HepG2 (cell line): ENCODE results near the gene CEBPZOS. TPM values are rescaled to one million over a fixed set of nuclear protein-coding genes. Genes with fewer than 3 reads are reported as not detected.
"Not testable (repeated sequence)": the region's sequence is repeated elsewhere in the genome, so short reads cannot be mapped to it uniquely, and the experiment has no call there.

Source experiments
- ATAC-seq: fragments of 200-7000 bp; cut with Tn5 transposase; 3 replicates; pipeline ENCODE4 v1.9.1; 2020; ENCODE audit warnings: mild to moderate bottlenecking, moderate library complexity
- BruUV-seq: library from RNA; stranded (reverse); fragments of 400-500 nt; replicated peaks from 2 replicates; lab custom pipeline; 2021; lab: Mats Ljungman, UMichigan
- CTCF ChIA-PET: fragments of 300-600 bp; formaldehyde crosslinking; extraction: SDS; loops from one replicate; lab custom pipeline; 2021; ENCODE audit warnings: low total read pairs, inconsistent platforms, low intra/inter-chr PET ratio; lab: Yijun Ruan, JAX
- POLR2A ChIA-PET: fragments of 350-600 bp; sonication (Branson Sonifier 250); formaldehyde crosslinking; loops from one replicate; lab custom pipeline; 2020; ENCODE audit warnings: antibody characterized with exemption, inconsistent platforms; lab: Yijun Ruan, JAX
- DNase-seq: peaks from one replicate; pipeline ENCODE4 v3.0.0-alpha.2; 2015; ENCODE audit warnings: low spot score
- FAIRE-seq: peaks from 3 replicates; lab custom pipeline; 2011; peaks lifted over from hg19 to GRCh38; lab: Jason Lieb, UNC
- H2AFZ ChIP-seq: one replicate; pipeline ENCODE4 v1.6.1; 2011; ENCODE audit warnings: low read length, inconsistent platforms
- H3K27ac ChIP-seq: fragments of 300-600 bp; 3 replicates; pipeline ENCODE4 v1.8.0; 2011; ENCODE audit warnings: mixed run types, mild to moderate bottlenecking, mixed read lengths, low read length, inconsistent platforms; ENCODE audit not compliant: insufficient read depth; ENCODE audit errors: extremely low read length
- H3K27me3 ChIP-seq, 2 experiments: fragments of 200-600 bp in 1 of 2; 2 replicates in 1 of 2; 3 replicates in 1 of 2; pipeline versions ENCODE4 v1.6.0 to v1.8.0; 2011; ENCODE audit warnings: low read length in 2 of 2, mild to moderate bottlenecking in 2 of 2, moderate library complexity in 2 of 2, inconsistent platforms in 1 of 2; ENCODE audit not compliant: insufficient read depth in 2 of 2, control insufficient read depth in 1 of 2
- H3K36me3 ChIP-seq, 2 experiments: fragments of 200-600 bp in 1 of 2; replicated peaks in 1 of 2; 2 replicates in 1 of 2; 3 replicates in 1 of 2; pipeline versions ENCODE4 v1.5.1 to v1.8.0; 2011; ENCODE audit warnings: low read length in 2 of 2, inconsistent platforms in 1 of 2; ENCODE audit not compliant: insufficient read depth in 2 of 2, control insufficient read depth in 1 of 2
- H3K4me1 ChIP-seq: 2 replicates; pipeline ENCODE4 v1.5.1; 2012; ENCODE audit warnings: low read length, inconsistent platforms; ENCODE audit not compliant: insufficient read depth
- H3K4me2 ChIP-seq: 2 replicates; pipeline ENCODE4 v1.6.0; 2011; ENCODE audit warnings: low read depth, low read length, inconsistent platforms
- H3K4me3 ChIP-seq, 3 experiments: fragments of 200-600 bp in 1 of 3; sonication (generic), shearing (Covaris generic) in 1 of 3; replicated peaks in 1 of 3; 2 replicates each; pipeline ENCODE4 v1.5.1; 2011 to 2016; ENCODE audit warnings: low read length in 3 of 3, inconsistent platforms in 2 of 3, low read depth in 2 of 3, mild to moderate bottlenecking in 2 of 3, control low read depth in 1 of 3, mixed read lengths in 1 of 3; ENCODE audit not compliant: insufficient read depth in 1 of 3
- H3K79me2 ChIP-seq: one replicate; pipeline ENCODE4 v1.6.1; 2011; ENCODE audit warnings: low read length, inconsistent platforms; ENCODE audit not compliant: insufficient read depth
- H3K9ac ChIP-seq: 2 replicates; pipeline ENCODE4 v1.6.0; 2011; ENCODE audit warnings: mild to moderate bottlenecking, low read depth, low read length, inconsistent platforms; ENCODE audit not compliant: insufficient read depth
- H3K9me3 ChIP-seq: 2 replicates; pipeline ENCODE4 v1.5.1; 2012; ENCODE audit warnings: mild to moderate bottlenecking, low read length
- H4K20me1 ChIP-seq: 2 replicates; pipeline ENCODE4 v1.6.0; 2011; ENCODE audit warnings: inconsistent platforms, mild to moderate bottlenecking, low read length, moderate library complexity; ENCODE audit not compliant: insufficient read depth
- BRD4 ChIP-seq: sonication (generic); formaldehyde crosslinking; IDR thresholded peaks from 2 replicates; pipeline ENCODE4 v1.4.0; 2020; ENCODE audit warnings: missing genetic modification reagents
- JUN ChIP-seq: sonication (generic); formaldehyde crosslinking; IDR thresholded peaks from 2 replicates; pipeline ENCODE4 v1.4.0; 2020; ENCODE audit warnings: mild to moderate bottlenecking, missing genetic modification reagents
- MIER2 ChIP-seq: IDR thresholded peaks from 2 replicates; pipeline ENCODE4 v1.6.1; 2016; ENCODE audit warnings: missing biosample characterization, missing genetic modification reagents
- RFX3 ChIP-seq: IDR thresholded peaks from 2 replicates; pipeline ENCODE4 v1.6.1; 2016; ENCODE audit warnings: missing biosample characterization, missing genetic modification reagents
- SOX5 ChIP-seq: IDR thresholded peaks from 2 replicates; pipeline ENCODE4 v1.6.1; 2016; ENCODE audit warnings: borderline replicate concordance
- SYNCRIP ChIP-seq: fragments of 200-400 bp; formaldehyde crosslinking; IDR thresholded peaks from 2 replicates; pipeline ENCODE4 v1.6.1; 2018; ENCODE audit warnings: mild to moderate bottlenecking, low read depth, low read length; ENCODE audit not compliant: insufficient read depth
- ZFP37 ChIP-seq: sonication (generic); formaldehyde crosslinking; IDR thresholded peaks from 2 replicates; pipeline ENCODE4 v1.4.0; 2020; ENCODE audit warnings: missing genetic modification reagents, borderline replicate concordance
- WGBS: methylation state at CpG from one replicate; pipeline ENCODE4 v1.1.6; 2017; ENCODE audit warnings: low lambda C conversion rate; 5-methylcytosine and 5-hydroxymethylcytosine counted together
- in situ Hi-C: cut with HindIII; loops from 2 replicates; pipeline ENCODE4 v1.10.0; 2017; ENCODE audit warnings: low pct_unique_long_range_greater_than_20kb; ENCODE audit not compliant: extremely low pct_ligation_motif_present
- intact Hi-C: fragments of 100-400 bp; cut with micrococcal nuclease; formaldehyde crosslinking; loops from one replicate; pipeline ENCODE4 v1.10.0; 2022; ENCODE audit not compliant: unreplicated experiment
- polyA plus RNA-seq, 8 experiments: library from polyadenylated mRNA; depleted of rRNA in 3 of 8; stranded (reverse) in 7 of 8; unstranded in 1 of 8; fragments of >200 nt; fragmentation: Illumina TruSeq in 4 of 8; extraction: Trizol in 4 of 8; gene quantifications; 2 replicates each; pipeline versions ENCODE4 v1.2.1 to v1.2.3, GENCODE V29; 2011 to 2016; ENCODE audit warnings: low read depth in 4 of 8, missing spikeins in 1 of 8, mixed read lengths in 1 of 8; ENCODE audit not compliant: insufficient read depth in 1 of 8
- total RNA-seq, 5 experiments: library from RNA; depleted of rRNA; stranded (reverse); fragments of >200 nt; fragmentation: Illumina TruSeq; extraction: Trizol; gene quantifications; 2 replicates each; pipeline ENCODE4 v1.2.3, GENCODE V29; 2016; ENCODE audit warnings: low read depth in 1 of 5
- TF ChIP-seq, protein P1 (sequence below), 2 experiments: IDR thresholded peaks; 2 replicates each; pipeline ENCODE4 v1.6.1; 2011 to 2012; ENCODE audit warnings: low read length in 2 of 2, borderline replicate concordance in 1 of 2, low read depth in 1 of 2, mild to moderate bottlenecking in 1 of 2, moderate library complexity in 1 of 2

Gene CEBPZOS
- total and polyA plus RNA-seq, 2 of the 13 experiments (the other 11 are each of a cell fraction or from before 2014, with no cell fraction given): 18.6 to 44.7 TPM

DNA sequence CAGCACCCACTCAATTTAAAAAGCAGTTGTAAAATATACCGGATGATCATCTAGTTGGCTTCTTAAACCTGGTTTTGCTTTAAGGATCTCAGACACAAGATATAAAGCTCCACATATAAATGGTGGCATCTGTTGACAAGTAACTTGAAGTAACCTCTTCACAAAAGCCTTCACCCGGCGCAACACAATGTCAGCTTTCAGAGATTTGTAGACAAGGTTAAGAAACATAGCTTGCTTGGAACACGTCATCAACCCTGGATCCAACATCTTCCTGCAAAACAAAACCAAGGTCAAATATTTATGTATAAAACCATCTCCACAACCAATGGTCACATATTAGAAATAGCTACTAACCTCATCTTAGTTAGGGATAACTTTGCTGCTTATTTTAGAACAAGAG lies 26.8 kb downstream of the CEBPZOS start:
- no peak overlapping the region for H3K4me2 ChIP-seq
- no peak overlapping the region for H3K9ac ChIP-seq
- intact Hi-C loops: no loop called here
- H3K79me2 ChIP-seq: peaks cover 38% of the 10 kb centered on the region
- ChIA-PET POLR2A (interaction anchor here (1.6 kb wide), 1 partner anchor 9 kb away, joined by 6 read pairs; the partner anchor contains the start of genes CEBPZ and NDUFAF7), CTCF (no interaction called here)
- no peak overlapping the region for H3K4me3 ChIP-seq
- H3K36me3 ChIP-seq: peaks cover 21 to 63% of the 10 kb centered on the region in 2 experiments
- no peak for TF ChIP-seq SYNCRIP
- no peak for TF ChIP-seq ZFP37
- TF ChIP-seq JUN (CRISPR knock-in tag): no peak
- no peak for TF ChIP-seq BRD4 (CRISPR knock-in tag)
- no peak for TF ChIP-seq SOX5 (CRISPR knock-in tag)
- peaks cover 6% of the 10 kb centered on the region for H4K20me1 ChIP-seq
- FAIRE-seq (no peak), ATAC-seq (no peak), DNase-seq (no peak)
- no peaks in the 10 kb centered on the region for H3K9me3 ChIP-seq
- H3K27me3 ChIP-seq: no peaks in the 10 kb centered on the region
- in situ Hi-C loops: no loop called here
- peaks cover 38% of the 10 kb centered on the region for H3K4me1 ChIP-seq
- WGBS: over 99% methylated on average over 4 of the region's 4 CpGs
- BruUV-seq: no TSS peak
- H3K27ac ChIP-seq: no peak overlapping the region
- H2AFZ ChIP-seq: no peak overlapping the region

DNA sequence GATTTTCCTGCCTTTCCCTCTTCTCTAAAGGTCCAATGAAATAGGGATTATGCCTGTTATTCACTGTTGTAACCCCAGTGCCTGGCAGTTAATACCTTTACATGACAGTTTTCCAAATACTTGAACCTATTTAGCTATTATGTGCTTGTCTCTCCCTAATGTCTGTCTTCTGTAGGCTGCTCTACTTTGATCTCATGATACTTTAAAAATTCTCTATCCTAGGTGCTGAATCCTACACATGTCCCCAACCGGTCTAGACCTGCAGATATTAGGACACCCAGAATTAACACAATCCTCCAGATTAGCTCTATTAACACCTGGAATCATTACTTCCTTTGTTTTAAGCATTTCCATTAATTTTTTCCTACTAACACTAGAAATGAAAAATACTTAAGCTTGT lies 27.8 kb downstream of the CEBPZOS start:
- TF ChIP-seq RFX3 (no peak), MIER2 (peak; percentile 77; the same call in 1 of the 2 replicates)
- TF ChIP-seq, protein P1, sequence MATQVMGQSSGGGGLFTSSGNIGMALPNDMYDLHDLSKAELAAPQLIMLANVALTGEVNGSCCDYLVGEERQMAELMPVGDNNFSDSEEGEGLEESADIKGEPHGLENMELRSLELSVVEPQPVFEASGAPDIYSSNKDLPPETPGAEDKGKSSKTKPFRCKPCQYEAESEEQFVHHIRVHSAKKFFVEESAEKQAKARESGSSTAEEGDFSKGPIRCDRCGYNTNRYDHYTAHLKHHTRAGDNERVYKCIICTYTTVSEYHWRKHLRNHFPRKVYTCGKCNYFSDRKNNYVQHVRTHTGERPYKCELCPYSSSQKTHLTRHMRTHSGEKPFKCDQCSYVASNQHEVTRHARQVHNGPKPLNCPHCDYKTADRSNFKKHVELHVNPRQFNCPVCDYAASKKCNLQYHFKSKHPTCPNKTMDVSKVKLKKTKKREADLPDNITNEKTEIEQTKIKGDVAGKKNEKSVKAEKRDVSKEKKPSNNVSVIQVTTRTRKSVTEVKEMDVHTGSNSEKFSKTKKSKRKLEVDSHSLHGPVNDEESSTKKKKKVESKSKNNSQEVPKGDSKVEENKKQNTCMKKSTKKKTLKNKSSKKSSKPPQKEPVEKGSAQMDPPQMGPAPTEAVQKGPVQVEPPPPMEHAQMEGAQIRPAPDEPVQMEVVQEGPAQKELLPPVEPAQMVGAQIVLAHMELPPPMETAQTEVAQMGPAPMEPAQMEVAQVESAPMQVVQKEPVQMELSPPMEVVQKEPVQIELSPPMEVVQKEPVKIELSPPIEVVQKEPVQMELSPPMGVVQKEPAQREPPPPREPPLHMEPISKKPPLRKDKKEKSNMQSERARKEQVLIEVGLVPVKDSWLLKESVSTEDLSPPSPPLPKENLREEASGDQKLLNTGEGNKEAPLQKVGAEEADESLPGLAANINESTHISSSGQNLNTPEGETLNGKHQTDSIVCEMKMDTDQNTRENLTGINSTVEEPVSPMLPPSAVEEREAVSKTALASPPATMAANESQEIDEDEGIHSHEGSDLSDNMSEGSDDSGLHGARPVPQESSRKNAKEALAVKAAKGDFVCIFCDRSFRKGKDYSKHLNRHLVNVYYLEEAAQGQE (IDR thresholded peaks at IDR 0.05; ENCODE audit: borderline replicate concordance in 1 of 2, low read depth in 1 of 2, low read length in 2 of 2): peak in 1 of 2 experiments; percentile 86; a peak in 3 of 4 replicates
- ChIA-PET POLR2A (no interaction called here), CTCF (no interaction called here)
- H2AFZ ChIP-seq: no peak overlapping the region
- no peak overlapping the region for H3K27ac ChIP-seq
- peaks cover 7% of the 10 kb centered on the region for H4K20me1 ChIP-seq
- H3K9me3 ChIP-seq: no peaks in the 10 kb centered on the region
- ATAC-seq (no peak), DNase-seq (no peak), FAIRE-seq (no peak)
- H3K4me1 ChIP-seq: peaks cover 42% of the 10 kb centered on the region
- in situ Hi-C loops (no loop called here), intact Hi-C loops (no loop called here)
- H3K9ac ChIP-seq: no peak overlapping the region
- H3K36me3 ChIP-seq: peaks cover 20 to 63% of the 10 kb centered on the region in 2 experiments
- no peak overlapping the region for H3K4me2 ChIP-seq
- peaks cover 48% of the 10 kb centered on the region for H3K79me2 ChIP-seq
- H3K27me3 ChIP-seq: no peaks in the 10 kb centered on the region
- BruUV-seq: no TSS peak
- no peak overlapping the region for H3K4me3 ChIP-seq
- 100% methylated on average over 1 of the region's 1 CpG for WGBS

DNA sequence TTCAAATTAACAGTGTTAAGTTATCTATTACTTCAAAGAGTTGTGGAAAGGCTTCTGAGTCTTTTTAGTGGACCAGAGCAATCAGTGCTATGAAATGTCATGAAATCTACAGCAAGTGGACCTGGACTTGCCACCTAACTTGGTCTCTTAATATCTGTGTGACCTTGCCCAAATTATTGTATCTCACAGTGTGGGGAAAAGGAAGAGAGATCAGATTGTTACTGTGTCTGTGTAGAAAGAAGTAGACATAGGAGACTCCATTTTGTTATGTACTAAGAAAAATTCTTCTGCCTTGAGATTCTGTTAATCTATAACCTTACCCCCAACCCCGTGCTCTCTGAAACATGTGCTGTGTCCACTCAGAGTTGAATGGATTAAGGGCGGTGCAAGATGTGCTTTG lies 28.8 kb downstream of the CEBPZOS start:
- BruUV-seq, DNase-seq, H3K27me3 ChIP-seq, CTCF ChIA-PET, FAIRE-seq, H2AFZ ChIP-seq, H3K9me3 ChIP-seq, POLR2A ChIA-PET, intact Hi-C loops, H3K4me3 ChIP-seq, H3K9ac ChIP-seq, H3K27ac ChIP-seq: not testable (repeated sequence)
- H3K79me2 ChIP-seq: peaks cover 58% of the 10 kb centered on the region
- in situ Hi-C loops: loop anchor here (5.0 kb wide), 1 partner anchor 68 kb away; the partner anchor contains the start of gene EIF2AK2
- peak overlapping the region; percentile 5; the same call in 1 of the 2 replicates for H3K4me2 ChIP-seq
- peaks cover 17% of the 10 kb centered on the region for H4K20me1 ChIP-seq
- peaks cover 53% of the 10 kb centered on the region for H3K4me1 ChIP-seq
- peaks cover 21 to 59% of the 10 kb centered on the region in 2 experiments for H3K36me3 ChIP-seq
- WGBS: no CpG with 5 or more reads among the region's 2 CpGs
- peak; percentile 35; the same call in 1 of the 3 replicates for ATAC-seq
